OCI-M2 (cell line): ENCODE data around the gene BHLHE23.
A peak's percentile ranks its signal among the peaks of the same experiment; 100 is the strongest.

Source experiments
- DNase-seq: peaks from one replicate; lab custom pipeline; 2025; ENCODE audit not compliant: unreplicated experiment; lab: John Stamatoyannopoulos, UW

BHLHE23 gene

DNA sequence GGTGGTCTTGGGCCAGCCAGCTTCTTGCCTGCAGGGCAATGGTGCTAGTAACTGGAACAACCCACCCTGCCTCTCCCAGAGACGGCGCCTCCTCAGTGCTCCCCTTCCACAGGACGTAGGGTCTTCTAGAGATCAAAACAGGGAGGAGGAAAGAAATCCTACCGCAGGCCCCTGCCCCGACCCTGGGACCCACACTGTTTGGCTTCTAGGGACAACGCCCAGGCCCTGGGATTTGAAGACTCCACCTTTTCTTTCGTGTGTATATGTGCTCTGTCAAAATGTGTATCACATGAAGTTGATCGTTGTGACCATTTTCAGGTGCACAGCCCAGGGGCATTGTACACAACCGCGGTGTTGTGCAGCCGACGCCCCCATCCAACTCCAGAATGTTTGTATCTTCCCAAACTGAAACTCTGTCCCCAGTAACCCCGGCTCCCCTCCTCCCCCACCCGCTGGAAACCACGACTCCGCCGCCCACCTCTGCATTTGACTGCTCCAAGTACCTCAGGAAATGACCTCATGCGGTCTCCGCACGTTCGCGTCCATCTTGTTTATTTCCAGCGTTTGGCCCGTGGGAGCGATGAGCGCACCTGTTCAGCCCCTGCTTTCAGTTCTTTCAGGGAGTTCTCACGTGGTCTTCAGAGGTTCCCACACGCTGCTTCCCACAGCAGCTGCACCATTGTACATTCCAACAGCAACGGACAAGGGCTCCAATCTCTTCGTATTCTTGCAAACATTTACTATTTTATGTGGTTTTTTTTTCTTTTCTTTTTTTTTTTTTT lies 3.4 kb upstream of the BHLHE23 start:
- DNase-seq = no peak

DNA sequence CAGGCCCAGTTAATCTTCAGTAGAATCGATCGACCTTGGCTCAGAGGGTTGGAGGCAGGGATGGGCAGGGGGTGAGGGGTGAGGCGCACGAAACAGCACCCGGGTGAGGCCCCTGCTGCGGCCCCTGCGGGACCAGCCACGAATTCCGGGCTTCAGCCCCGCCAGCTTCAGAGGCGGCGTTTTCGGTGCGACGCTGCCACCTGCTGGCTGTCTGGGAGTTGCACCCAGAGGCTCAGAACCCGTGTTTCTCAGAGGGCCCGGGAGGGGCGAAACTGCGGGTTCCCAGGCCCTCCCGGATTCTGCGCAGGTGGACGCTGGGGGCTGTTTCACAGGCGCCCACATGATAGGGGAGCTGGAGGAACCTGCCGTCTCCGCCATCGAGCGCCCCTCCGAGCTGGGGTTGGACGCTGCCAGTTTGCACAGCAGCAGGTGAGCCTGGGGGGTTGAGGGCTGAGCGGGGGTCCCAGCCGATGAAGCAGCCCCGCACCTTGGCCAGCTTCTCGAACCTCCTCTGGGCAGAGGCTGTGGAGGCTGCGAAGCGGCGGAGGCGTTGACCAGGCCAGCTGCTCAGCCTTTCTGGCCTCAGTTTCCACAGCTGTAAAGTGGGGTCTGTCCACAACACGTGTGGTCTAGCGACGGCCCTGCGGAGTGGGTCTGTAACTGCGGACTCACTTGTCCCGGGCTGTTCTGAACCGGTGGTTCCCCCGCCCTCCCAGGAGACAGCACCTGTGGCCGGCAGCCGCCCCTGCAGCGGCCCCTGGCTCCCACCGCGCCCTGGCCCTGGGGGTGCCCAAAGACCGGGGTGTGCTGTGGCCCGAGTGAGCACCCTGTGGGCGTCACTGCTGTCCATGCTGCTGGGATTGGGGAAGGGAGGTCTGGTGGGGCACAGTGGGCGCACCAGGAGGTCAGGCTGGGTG lies 2.5 kb upstream of the BHLHE23 start:
- peak; percentile 67 for DNase-seq

DNA sequence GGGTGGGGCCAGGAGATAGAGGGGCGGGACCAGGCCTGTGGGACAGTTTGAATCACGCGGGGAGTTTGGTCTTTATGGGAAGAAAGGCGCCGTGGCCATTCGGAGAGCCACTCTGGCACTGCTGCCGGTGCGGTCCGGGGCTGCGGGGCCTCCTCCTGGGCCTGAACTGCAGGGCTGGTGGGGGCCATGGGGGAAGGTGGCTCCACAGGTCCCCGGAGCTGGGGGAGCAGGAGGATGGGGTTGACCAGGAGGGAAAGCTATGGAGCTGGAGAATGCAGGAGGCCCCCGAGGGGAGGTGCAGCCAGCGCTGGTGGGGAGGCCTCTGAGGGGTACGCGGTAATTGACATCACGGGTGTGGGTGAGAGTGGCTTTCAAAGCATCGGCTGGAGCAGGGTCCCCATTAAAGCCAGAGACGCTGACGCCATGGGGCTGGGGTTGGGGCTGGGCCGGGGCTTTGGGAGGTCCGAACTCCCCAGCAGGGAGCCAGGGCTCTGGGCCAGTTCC lies 1.8 kb upstream of the BHLHE23 start:
- no peak for DNase-seq

DNA sequence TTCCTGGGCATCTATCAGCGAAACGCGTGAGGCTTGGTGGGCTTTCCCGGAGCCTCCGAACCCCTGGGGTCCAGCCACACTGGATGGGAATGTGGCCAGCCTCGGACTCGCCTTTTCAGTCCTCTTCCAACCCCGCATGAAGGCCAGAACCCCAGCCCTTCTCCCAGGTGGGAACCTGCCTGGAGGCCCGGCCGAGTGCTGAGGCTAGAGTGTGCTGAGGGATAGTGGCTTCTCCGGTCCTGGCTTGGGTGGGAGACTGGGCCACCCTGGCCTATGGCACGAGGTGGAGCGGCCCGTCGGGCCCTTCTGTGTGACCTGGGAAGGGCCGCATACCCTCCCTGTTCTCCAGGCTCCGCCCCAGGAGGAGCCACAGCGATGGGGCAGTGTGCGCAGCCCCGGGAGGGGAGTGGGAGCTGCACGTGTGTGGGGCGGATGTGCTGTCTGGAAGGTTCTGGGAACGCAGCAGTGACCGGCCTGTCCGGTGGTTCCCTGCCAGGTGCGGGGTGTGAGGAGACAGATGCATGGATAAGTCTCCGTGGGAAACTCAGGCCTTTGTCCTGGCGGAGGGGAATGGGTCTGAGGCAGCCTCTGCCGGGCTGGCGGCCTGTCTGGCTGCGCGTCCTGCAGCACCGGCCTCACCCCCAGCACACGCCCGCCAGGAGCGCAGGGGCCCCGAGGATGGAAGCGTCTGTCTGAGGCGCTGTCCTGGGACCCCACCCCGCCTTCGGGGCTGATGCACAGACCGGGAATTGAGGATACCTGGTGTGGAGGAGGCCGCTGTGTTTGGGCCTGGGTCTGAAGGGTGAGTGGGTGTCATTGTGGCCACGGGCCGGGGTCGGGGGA lies 1.1 kb upstream of the BHLHE23 start:
- DNase-seq = no peak

DNA sequence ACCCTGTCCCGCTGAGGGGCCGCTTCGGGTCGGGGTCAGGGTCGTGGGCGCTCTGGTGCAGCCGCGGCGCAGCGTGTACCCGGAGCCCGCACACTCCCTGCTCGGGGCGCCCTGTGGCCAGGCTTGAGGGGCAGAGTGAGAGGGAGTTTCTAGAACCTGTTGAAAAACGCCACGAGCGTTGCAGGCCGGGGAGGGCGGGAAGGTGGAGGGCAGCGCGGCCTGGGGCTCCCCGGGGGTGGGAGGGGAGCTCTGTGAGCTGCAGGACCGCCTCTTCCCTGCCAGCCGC lies 539 bp upstream of the BHLHE23 start:
- no peak for DNase-seq

DNA sequence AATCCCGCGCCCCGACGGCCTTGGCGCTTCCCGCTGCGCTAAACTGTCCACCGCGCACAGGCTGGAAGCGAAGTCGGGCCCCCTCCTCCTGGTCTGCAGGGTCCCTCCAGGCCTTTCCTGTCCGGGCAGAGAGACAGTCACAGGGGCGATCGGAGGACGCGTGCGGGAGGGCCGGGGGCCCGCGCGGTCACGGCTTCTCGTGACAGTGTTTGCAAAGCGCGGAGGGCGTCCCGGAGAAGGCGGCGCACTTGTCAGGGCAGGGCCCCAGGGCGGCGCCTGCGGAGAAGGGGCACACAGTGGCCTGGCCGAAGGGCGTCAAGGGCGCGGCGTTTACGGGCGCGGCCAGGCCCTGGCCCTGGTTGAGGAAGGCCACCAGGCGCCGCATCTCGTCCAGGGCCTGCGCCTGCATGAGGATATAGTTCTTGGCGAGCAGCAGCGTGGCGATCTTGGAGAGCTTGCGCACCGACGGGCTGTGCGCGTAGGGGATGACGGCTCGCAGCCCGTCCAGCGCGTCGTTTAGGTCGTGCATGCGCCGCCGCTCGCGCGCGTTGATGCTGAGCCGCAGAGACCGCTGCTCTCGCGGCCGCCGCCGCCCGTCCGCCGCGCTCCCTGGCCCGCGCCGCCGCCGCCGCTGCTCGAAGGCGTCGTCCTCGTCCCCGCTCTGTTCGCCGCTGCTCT lies 763 bp downstream of the BHLHE23 start:
- no peak for DNase-seq

DNA sequence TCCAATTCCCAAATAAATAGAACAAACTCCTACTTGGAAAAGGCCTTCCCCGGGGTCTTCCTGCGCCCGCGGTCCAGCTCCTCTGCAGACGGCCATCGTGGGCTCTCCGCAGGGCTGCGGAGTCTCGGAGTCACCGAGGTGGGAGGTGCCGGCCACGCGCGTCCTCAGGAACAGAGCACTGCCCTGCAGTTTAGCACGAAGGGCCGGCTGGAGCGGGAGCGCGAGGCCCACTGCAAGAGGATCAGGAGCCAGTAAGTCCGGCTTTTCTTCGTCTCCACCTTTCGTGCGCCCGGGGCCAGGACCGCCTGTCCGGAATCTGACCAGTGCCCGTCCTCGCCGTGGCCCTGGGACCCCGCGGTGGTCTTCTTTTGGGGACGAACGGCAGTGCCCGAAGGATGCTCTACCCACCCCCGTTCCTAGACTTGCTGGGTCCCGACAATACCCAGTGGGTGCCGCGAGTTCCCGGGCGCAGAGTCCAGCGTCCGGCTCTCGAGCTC lies 1.4 kb downstream of the BHLHE23 start:
- DNase-seq = no peak

DNA sequence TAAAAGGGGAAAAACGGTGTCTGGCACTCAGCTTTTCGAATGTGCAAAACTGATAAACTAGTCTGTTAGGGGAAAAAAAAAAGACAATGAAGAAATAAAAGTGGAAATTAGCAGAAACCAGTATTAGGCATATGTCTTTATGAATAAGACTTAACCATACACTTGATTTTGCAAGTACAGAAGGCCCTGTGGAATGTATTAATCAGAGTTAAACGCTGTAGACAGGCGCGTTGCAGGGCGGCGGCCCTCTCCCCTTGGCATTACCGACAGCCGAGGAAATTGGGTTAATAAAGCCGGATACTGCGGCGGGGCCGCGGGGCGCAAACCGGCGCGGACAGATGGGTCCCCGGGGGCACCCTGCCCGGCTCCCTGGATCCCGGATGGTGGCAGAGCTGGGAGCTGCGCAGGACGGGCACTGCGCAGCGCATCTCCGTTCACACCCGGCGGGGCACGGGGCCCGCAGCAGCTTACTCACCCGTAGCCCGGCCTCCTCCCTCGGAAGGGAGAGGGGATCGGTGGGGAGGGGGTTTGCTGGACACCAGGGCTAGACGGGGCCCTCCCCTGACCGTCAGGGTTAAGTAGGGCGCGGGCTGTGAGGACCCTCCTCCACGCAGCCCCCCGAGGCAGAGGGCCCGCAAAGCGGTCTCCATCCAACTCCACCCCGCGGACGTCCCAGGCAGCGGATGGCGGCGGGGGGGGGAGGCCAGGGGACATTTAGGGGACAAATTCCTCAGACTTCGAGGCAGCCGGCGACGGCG lies 2.0 kb downstream of the BHLHE23 start:
- no peak for DNase-seq

DNA sequence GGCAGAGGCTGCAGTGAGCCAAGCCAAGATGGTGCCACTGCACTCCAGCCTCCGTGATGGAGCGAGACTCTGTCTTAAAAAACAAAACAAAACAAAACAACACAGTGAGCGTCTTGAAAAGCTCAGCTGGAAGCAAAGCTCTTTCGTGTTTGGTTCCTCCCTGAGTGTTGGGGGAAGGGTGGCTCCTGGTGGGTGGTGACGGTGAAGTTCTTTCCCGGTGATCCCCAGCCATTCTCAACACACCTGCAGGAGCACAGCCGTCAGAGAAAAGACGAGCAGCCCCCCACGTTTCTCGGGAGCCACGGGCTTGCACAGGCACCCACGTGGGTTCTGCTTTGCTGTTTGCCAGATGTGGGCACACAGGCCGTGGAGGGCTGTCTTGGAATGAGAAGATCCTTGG lies 3.2 kb downstream of the BHLHE23 start:
- no peak for DNase-seq

DNA sequence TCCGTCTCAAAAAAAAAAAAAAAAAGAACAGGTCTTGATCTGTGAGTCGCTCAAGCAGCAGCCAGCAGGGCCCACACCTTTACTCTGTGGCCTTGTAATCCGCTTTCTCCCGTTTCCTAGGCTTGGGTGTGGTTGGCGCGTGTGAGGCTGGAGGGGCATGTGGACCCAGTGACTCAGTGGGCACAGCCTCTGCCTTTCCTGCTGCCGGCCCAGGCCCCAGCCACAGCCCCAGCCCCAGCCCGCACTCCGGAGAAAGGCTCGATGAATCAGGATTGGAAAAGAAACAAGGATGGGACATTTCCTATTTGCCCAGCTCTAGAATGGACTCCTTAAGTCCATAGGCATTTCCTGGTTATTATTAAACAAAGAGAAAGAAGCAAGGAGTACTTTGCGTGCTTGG lies 4.3 kb downstream of the BHLHE23 start:
- no peak for DNase-seq

DNA sequence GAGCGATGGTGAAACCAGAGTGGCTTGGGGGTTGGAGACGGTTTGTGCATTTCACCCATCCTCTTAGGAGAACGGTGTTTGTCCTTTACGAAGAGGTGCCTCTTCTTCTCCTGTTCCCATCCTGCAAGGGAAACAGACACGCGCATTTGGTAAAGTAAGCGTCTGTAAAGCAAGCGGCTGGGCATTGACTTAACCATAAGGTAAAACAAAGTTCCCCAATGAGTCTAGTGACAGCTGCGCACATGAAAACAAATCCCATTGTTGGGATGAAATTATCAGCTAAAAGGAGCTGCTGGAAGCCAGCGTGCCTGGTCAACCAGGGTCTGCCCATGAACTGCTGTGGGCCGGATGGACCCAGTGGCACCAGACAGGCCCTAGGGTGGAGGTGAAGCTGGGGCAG lies 5.8 kb downstream of the BHLHE23 start:
- DNase-seq = no peak

DNA sequence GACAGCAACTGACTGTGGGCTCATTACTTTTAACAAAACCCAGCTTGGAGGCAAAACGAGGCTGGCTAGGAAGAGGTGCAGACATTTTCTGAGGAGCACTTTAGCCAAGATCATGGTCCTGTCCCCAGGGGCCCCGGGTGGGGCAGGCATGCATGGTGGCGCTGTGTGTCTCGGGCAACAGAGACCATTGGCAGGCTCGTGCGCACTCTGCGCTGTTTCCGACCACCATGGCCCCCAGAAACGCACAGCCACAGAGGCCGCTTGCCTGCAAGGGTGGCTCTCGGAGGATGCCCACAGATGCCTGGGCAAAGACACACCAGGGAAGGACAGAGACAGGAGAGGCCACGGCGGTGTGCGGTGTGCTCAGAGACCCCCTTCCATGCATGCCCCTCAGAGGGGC lies 6.7 kb downstream of the BHLHE23 start:
- DNase-seq = no peak

DNA sequence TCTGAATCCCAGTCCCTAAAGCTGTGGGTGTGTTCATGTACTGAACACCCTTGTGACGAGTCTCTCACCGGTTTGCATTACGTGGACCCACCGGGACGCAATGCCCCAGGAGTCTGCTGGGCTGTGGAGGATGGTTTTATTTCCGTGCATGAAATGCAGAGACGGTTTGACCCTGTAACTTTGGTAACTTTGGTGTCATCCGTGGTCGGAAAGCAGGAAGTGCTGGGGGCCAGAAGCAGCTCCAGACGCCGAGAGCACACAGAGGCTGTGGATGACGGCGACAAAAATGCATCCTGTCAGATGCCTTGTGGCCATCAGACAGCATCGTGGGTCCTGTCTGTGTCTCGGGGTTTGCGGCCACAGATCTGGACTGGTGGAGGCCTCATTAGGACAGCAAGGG lies 7.2 kb downstream of the BHLHE23 start:
- no peak for DNase-seq

DNA sequence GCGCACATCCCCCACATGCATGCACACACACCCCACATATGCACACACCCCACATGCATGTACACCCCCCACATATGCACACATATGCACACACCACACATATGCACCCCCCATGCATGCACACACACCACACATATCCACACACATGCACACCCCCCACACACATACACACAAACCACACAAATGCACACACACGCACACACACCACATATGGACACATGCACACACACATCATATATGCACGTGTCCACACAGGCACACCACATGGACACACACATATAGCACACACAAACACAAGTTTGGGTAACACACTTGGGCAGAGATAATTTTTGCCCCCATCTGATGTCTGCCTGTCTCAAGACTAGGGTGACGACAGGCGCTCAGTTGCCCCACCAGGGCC lies 8.3 kb downstream of the BHLHE23 start:
- DNase-seq = no peak

DNA sequence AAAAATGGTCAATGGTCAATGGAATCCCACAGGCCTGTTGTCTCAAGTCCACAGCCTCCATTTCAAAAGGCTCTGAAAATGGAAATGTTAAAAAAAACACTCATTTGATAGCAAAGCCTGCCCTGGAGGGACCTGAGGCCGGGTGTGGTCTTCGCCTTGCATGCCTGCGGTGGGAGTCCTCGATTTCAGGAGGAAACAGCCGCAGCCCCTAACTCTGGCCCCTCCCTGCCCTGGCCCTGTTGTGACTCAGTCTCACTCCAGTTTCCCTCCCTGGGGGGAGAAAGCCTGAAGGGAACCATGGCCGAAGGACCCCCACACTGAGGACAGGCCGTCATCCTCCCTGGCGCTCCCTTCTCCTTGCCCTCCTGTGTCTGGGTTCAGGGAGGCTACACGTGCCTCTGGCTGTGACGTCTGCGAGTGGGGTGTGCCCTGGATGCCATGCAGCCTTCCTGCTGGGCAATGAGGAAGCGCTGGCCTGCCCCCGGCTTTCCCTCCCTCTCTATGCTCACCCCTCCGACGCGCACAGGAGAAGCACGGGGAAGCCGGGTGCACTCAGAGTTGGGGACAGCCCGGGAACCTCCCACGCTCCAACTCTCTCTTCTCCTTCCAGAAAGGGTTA lies 9.2 kb downstream of the BHLHE23 start:
- DNase-seq = no peak

DNA sequence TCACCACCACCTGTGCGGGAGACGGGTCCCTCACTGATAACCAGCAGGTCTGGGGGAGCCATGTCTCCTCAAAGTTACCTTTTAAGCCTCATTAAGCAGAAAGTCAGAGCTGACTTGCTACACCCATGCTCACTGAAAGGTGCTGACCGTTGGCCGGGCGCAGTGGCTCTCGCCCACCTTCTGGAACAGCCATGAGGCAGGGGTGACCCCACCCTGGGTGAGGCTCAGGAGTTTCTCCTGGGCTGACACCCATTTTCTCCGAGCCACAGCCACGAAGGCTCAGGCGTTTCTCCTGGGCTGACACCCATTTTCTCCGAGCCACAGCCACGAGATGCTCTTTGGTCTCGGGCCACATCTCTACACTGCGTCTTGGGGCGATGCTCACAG lies 10.2 kb downstream of the BHLHE23 start:
- DNase-seq = no peak

DNA sequence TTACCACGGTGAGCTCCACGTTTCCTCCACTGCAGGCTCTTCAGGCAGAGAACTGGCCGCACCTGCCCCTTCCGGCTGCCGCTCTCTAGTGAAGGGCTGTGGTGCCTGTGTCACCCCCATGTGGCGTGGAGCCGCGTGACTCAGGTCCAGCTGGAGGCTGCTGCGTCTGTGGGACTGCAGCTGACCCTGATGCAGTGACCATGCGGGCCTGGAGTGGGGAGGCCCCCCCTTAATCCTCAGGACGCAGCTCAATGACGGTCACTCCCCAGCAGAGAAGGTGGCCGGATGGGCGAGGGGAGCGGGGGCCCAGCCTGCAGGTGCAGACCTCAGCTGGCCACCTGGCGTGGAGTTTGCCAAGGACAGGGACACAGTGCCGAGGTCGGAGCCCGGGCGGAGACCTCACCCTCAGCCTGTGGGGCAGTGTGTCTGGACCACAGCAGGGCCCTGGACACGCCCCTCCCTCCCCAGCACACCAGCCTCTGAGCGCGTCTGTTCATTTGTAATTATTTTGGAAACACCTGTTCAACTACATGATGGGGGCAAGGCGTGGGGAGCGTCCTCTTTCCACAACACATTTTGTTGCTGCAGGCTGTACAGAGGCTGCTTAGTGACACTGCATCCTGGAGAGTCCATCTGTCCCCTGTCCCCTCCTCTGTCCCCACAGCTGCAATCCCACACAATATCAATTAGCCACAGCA lies 10.7 kb downstream of the BHLHE23 start:
- no peak for DNase-seq

DNA sequence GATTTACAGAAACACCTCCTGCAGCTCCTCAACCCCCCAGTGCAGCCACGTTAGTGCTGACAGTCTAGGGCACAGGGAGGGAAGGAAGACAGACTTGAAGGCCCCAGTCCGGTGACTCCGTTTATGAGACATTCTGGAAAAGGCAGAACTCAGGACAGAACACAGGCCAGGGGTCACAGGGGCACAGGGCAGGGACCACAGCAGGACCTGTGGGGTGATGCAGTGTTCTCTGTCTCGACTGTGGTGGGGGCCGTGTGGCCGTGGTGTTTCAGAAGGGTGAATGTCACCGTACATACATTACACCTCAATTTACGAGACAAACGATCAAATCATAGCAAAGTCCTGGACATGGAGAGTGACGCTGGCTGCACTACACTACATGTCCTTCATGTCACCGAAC lies 11.3 kb downstream of the BHLHE23 start:
- DNase-seq = no peak

DNA sequence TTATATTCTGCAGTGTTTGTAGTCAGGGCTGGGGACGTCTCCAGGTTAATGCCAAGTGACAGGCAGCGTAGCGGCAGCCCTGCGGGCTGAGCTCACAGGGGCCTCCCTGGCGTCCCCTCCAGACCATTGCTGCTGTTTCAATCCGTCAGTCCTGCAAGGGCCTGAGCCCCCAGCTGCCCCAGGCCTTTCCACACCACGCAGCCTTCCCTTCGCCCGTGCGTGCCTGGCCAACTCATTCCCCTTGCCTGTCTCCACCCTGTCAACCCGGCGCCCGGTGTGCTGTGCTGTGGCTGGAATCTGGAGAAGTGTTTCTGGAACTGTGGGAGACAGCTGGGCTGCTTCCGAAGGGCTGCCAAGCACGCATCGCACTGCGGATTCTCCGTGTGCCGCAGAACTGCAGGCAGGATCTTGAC lies 11.9 kb downstream of the BHLHE23 start:
- DNase-seq = no peak
